Ovary (tissue), 9 donors: ENCODE results near the gene TMEM63B. TPM values are rescaled to one million over a fixed set of nuclear protein-coding genes. Genes with fewer than 3 reads are reported as not detected.

Experiments
- DNase-seq, 5 donors: peaks; one replicate each; pipeline ENCODE4 v3.0.0-alpha.2; 2019 to 2020
- H3K27ac ChIP-seq, 2 donors: fragments of 200-600 bp; one replicate each; pipeline versions ENCODE4 v1.5.1 to v1.8.0; 2019 to 2022
- H3K27me3 ChIP-seq: fragments of 200-600 bp; one replicate; pipeline ENCODE4 v1.8.0; 2022
- H3K36me3 ChIP-seq: fragments of 200-600 bp; sonication (generic); one replicate; pipeline ENCODE4 v1.5.1; 2019
- H3K4me1 ChIP-seq: one replicate; pipeline ENCODE4 v1.8.1; 2013; ENCODE audit warnings: mild to moderate bottlenecking, moderate library complexity; ENCODE audit not compliant: insufficient read depth
- H3K4me3 ChIP-seq: fragments of 200-600 bp; sonication (generic); one replicate; pipeline ENCODE4 v1.5.1; 2017
- H3K9me3 ChIP-seq, 2 donors: fragments of 200-600 bp in 1 of 2; sonication (generic) in 1 of 2; one replicate each; pipeline versions ENCODE4 v1.5.1 to v1.8.1; 2013 to 2019; ENCODE audit warnings: mild to moderate bottlenecking in 1 of 2, moderate library complexity in 1 of 2
- EP300 ChIP-seq: sonication (generic); formaldehyde crosslinking; IDR thresholded peaks from one replicate; pipeline ENCODE4 v1.6.1; 2017; ENCODE audit warnings: antibody characterized with exemption
- POLR2A ChIP-seq: fragments of 450-650 bp; IDR thresholded peaks from one replicate; pipeline ENCODE4 v1.6.1; 2017; ENCODE audit warnings: antibody characterized with exemption, mild to moderate bottlenecking, moderate library complexity
- WGBS, 3 donors: extraction: QIAGEN DNeasy Blood & Tissue Kit in 1 of 3; methylation state at CpG; one replicate each; pipeline versions ENCODE4 v1.1.5 to v1.1.7; 2013 to 2017; 5-methylcytosine and 5-hydroxymethylcytosine counted together
- intact Hi-C, 4 donors: fragments of 100-400 bp; cut with DNase I; formaldehyde crosslinking; loops; one replicate each; pipeline versions ENCODE4 v1.11.0 to v1.15.1; 2022 to 2023
- polyA plus RNA-seq, 2 donors: library from polyadenylated mRNA; stranded (reverse); fragments of 200-250 nt in 1 of 2; fragments of 350-450 nt in 1 of 2; fragmentation: Illumina TruSeq in 1 of 2; extraction: RNeasy Lipid Tissue Mini Kit (QIAGEN cat#74804) in 1 of 2; gene quantifications; one replicate each; pipeline ENCODE4 v1.2.3, GENCODE V29; 2013 to 2014
- total RNA-seq, 7 donors: library from RNA; depleted of rRNA in 2 of 7; stranded (reverse); fragments of >200 nt in 2 of 7; fragmentation: NEBNext Ultra II Directional in 3 of 7; extraction: Animal tissue kit (Norgen Biotek cat#: 25700) in 3 of 7; gene quantifications; one replicate each; pipeline versions ENCODE4 v1.1.0 to v1.2.4, GENCODE V29; 2016 to 2023
- TF ChIP-seq, protein P1 (sequence below), 3 donors: fragments of 450-650 bp in 2 of 3; fragments of 200-600 bp in 1 of 3; IDR thresholded peaks; one replicate each; pipeline versions ENCODE4 v1.5.1 to v1.8.0; 2016 to 2022; ENCODE audit warnings: antibody characterized with exemption in 3 of 3, mild to moderate bottlenecking in 1 of 3
- donor health status: DM: no; HTN: no; CAD: no; lungs with moderate emphysema.
- donor health status: DM: no; HTN: no; CAD: no.
- donor health status: Bipolar disorder and iron deficiency.
- donor health status: DM: yes; HTN: yes; CAD: no.
- donor health status: DM: no; HTN: no; CAD: no.
- donor health status: DM: yes; HTN: yes; CAD: no.

Gene TMEM63B
- total and polyA plus RNA-seq, 9 donors = 7.5 to 25.7 (median 16.5) TPM

GRCh38 chr6:44084231-44085014 is 42.9 kb upstream of the TMEM63B start:
- TF ChIP-seq POLR2A = no peak
- TF ChIP-seq, protein P1, sequence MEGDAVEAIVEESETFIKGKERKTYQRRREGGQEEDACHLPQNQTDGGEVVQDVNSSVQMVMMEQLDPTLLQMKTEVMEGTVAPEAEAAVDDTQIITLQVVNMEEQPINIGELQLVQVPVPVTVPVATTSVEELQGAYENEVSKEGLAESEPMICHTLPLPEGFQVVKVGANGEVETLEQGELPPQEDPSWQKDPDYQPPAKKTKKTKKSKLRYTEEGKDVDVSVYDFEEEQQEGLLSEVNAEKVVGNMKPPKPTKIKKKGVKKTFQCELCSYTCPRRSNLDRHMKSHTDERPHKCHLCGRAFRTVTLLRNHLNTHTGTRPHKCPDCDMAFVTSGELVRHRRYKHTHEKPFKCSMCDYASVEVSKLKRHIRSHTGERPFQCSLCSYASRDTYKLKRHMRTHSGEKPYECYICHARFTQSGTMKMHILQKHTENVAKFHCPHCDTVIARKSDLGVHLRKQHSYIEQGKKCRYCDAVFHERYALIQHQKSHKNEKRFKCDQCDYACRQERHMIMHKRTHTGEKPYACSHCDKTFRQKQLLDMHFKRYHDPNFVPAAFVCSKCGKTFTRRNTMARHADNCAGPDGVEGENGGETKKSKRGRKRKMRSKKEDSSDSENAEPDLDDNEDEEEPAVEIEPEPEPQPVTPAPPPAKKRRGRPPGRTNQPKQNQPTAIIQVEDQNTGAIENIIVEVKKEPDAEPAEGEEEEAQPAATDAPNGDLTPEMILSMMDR (IDR thresholded peaks at IDR 0.05) = no peak
- no peak for TF ChIP-seq EP300
- Histone ChIP-seq H3K27ac (no peak overlapping the region), H3K9me3 (no peaks in the 10 kb centered on the region), H3K4me3 (no peak overlapping the region), H3K27me3 (no peaks in the 10 kb centered on the region), H3K4me1 (no peaks in the 10 kb centered on the region), H3K36me3 (no peaks in the 10 kb centered on the region)
- 88 to 89% (median 89%) methylated on average over 13 of the region's 13 CpGs for WGBS, 3 donors
- intact Hi-C loops = no loop called here
- DNase-seq = no peak

DNA sequence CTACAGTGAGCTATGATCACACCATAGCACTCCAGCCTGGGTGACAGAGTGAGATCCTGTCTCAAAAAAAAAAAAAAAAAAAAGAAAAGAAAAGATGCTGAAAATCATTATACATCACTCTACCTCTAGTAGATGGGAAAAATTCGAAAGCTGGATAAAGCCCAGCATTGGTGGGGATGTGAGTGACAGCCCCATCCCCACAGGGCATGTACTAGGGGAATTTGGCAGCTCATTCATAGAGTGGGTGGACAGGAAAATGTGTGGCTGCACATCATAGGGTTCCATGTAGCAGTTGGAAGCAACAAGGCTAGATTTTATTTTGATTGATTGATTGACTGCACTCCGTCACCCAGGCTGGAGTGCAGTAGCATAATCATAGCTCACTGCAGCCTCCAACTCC is 42.1 kb upstream of the TMEM63B start:
- Histone ChIP-seq H3K4me1 (no peaks in the 10 kb centered on the region), H3K9me3 (no peaks in the 10 kb centered on the region), H3K27me3 (no peaks in the 10 kb centered on the region), H3K4me3 (no peak overlapping the region), H3K36me3 (no peaks in the 10 kb centered on the region), H3K27ac (no peak overlapping the region)
- DNase-seq = no peak
- intact Hi-C loops = no loop called here
- TF ChIP-seq, protein P1 (IDR thresholded peaks at IDR 0.05) = no peak
- no peak for TF ChIP-seq POLR2A
- no peak for TF ChIP-seq EP300
- 87 to 91% (median 89%) methylated on average over 2 of the region's 2 CpGs for WGBS, 3 donors

DNA sequence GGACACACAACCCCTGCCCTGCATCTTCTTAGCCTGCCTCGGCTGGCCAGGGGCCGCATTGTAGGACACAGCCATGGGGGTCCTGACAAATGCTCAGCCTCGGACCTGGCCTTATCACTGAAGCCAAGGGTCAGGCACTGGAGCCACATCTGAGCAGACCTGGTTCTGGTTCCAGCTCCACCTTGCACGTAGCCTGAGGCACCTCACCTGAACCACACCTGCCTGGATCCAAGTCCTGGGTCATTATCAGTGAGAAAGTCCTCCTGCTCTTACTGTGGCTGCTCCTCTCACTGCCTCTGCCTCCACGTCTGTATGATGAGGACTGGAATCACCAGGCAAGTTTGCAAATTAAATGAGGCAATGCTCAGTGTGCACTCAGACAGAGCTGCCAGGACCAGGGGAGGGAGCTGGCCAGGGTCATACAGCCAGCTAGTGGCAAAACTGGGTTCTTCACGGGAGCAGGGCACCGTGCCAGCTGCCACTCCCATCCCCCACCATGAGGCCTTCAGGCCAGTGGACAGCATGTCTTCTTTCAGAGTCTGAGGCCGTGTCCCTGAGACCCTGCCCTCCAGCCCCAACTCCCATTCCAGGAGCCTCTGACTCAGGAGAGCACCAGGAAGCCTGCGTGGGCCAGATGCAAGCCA is 40.3 kb upstream of the TMEM63B start:
- TF ChIP-seq, protein P1 (IDR thresholded peaks at IDR 0.05) = no peak
- TF ChIP-seq POLR2A (no peak), EP300 (no peak)
- H3K27me3 ChIP-seq = no peaks in the 10 kb centered on the region
- DNase-seq = no peak
- H3K27ac ChIP-seq = no peak overlapping the region
- 56 to 62% (median 58%) methylated on average over 9 of the region's 9 CpGs for WGBS, 3 donors
- intact Hi-C loops = no loop called here
- no peak overlapping the region for H3K4me3 ChIP-seq
- H3K36me3 ChIP-seq = no peaks in the 10 kb centered on the region
- H3K4me1 ChIP-seq = no peaks in the 10 kb centered on the region
- H3K9me3 ChIP-seq = no peaks in the 10 kb centered on the region

DNA sequence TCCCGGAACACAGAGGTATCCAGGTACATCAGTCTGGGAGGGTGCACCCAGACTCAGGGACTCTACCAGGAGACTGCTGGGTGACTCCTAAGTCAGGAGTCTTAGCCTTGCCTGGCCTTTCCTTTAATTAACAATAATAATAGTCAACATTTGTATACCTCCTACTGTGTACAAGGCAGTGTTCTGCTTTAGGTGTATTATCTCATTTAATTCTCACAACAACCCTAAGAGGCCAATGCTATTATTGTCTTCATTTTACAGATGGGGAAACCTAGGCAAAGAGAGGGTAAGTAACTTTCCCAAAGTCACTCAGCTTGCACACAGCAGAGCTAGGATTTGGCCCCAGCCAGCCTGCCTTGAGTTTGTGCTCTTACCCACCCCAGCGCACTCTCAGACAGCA is 39.7 kb upstream of the TMEM63B start:
- no peak for DNase-seq
- H3K4me1 ChIP-seq = no peaks in the 10 kb centered on the region
- no peak overlapping the region for H3K4me3 ChIP-seq
- H3K27me3 ChIP-seq = no peaks in the 10 kb centered on the region
- no peaks in the 10 kb centered on the region for H3K9me3 ChIP-seq
- H3K27ac ChIP-seq = no peak overlapping the region
- WGBS, 3 donors = 95 to 100% (median 95%) methylated on average over 2 of the region's 2 CpGs
- TF ChIP-seq, protein P1 (IDR thresholded peaks at IDR 0.05) = no peak
- TF ChIP-seq EP300 (no peak), POLR2A (no peak)
- H3K36me3 ChIP-seq = no peaks in the 10 kb centered on the region
- intact Hi-C loops = no loop called here
